H1 (cell line): ENCODE results near the gene PTGES2. TPM values are rescaled to one million over a fixed set of nuclear protein-coding genes. Genes with fewer than 3 reads are reported as not detected.

Experiments
- CTCF ChIA-PET: fragments of 300-600 bp; sonication (Branson Sonifier 250); formaldehyde crosslinking; loops from one replicate; lab custom pipeline; 2021; ENCODE audit not compliant: partially characterized antibody; lab: Charles Lee
- POLR2A ChIA-PET: fragments of 300-600 bp; sonication (Branson Sonifier 250); formaldehyde crosslinking; loops from one replicate; lab custom pipeline; 2021; ENCODE audit warnings: inconsistent platforms; ENCODE audit not compliant: partially characterized antibody; lab: Charles Lee
- DNase-seq, 2 experiments: peaks; one replicate each; pipeline versions ENCODE4 v3.0.0 to v3.0.0-alpha.2; 2010 to 2022; ENCODE audit warnings: low spot score in 2 of 2, low read depth in 1 of 2, mixed read lengths in 1 of 2
- FAIRE-seq: peaks from 2 replicates; lab custom pipeline; 2011; peaks lifted over from hg19 to GRCh38; lab: Jason Lieb, UNC
- H2AFZ ChIP-seq: 2 replicates; pipeline ENCODE4 v1.8.1; 2012; ENCODE audit warnings: low read length, inconsistent platforms
- H2AK5ac ChIP-seq: 2 replicates; pipeline ENCODE4 v1.6.1; 2013; ENCODE audit warnings: low read depth, low read length
- H2BK120ac ChIP-seq: replicated peaks from 2 replicates; pipeline ENCODE3; 2013; ENCODE audit warnings: low read depth, low read length, inconsistent platforms
- H2BK12ac ChIP-seq: 2 replicates; pipeline ENCODE4 v1.6.1; 2013; ENCODE audit warnings: low read depth, low read length
- H2BK15ac ChIP-seq: 2 replicates; pipeline ENCODE4 v1.6.1; 2013; ENCODE audit warnings: low read length
- H2BK20ac ChIP-seq: 2 replicates; pipeline ENCODE4 v1.6.1; 2013; ENCODE audit warnings: low read length
- H2BK5ac ChIP-seq: 2 replicates; pipeline ENCODE4 v1.6.1; 2013; ENCODE audit warnings: low read depth, low read length
- H3K14ac ChIP-seq: 2 replicates; pipeline ENCODE4 v1.6.1; 2013; ENCODE audit warnings: inconsistent platforms; ENCODE audit not compliant: insufficient read length
- H3K18ac ChIP-seq: 2 replicates; pipeline ENCODE4 v1.6.1; 2013; ENCODE audit warnings: low read length; ENCODE audit errors: extremely low read depth
- H3K23ac ChIP-seq: 2 replicates; pipeline ENCODE4 v1.6.1; 2013; ENCODE audit warnings: inconsistent platforms; ENCODE audit not compliant: insufficient read length
- H3K23me2 ChIP-seq: 2 replicates; pipeline ENCODE4 v1.6.1; 2013; ENCODE audit warnings: low read depth, low read length
- H3K27ac ChIP-seq: 2 replicates; pipeline ENCODE4 v1.6.1; 2011; ENCODE audit warnings: low read depth, low read length, inconsistent platforms
- H3K27me3 ChIP-seq, 4 experiments: replicated peaks in 1 of 4; 1 replicate in 1 of 4; 2 replicates in 3 of 4; pipeline versions ENCODE4 v1.6.1 to v1.8.1; 2011 to 2013; ENCODE audit warnings: low read length in 3 of 4, mild to moderate bottlenecking in 3 of 4, inconsistent platforms in 2 of 4, mixed read lengths in 2 of 4, moderate library complexity in 1 of 4; ENCODE audit not compliant: control insufficient read depth in 3 of 4, insufficient read depth in 3 of 4; ENCODE audit errors: extremely low read depth in 1 of 4
- H3K36me3 ChIP-seq, 4 experiments: 2 replicates each; pipeline versions ENCODE4 v1.6.1 to v1.8.1; 2011 to 2013; ENCODE audit warnings: mild to moderate bottlenecking in 4 of 4, low read length in 3 of 4, moderate library complexity in 2 of 4, control low read depth in 1 of 4, inconsistent platforms in 1 of 4; ENCODE audit not compliant: insufficient read depth in 4 of 4, control insufficient read depth in 2 of 4
- H3K4ac ChIP-seq: replicated peaks from 2 replicates; pipeline ENCODE3; 2013; ENCODE audit warnings: low read length, low read depth, mixed read lengths, inconsistent platforms; ENCODE audit not compliant: insufficient read length
- H3K4me1 ChIP-seq, 4 experiments: replicated peaks in 1 of 4; 1 replicate in 1 of 4; 2 replicates in 3 of 4; pipeline versions ENCODE4 v1.6.1 to v1.8.1; 2011 to 2013; ENCODE audit warnings: low read length in 3 of 4, inconsistent platforms in 2 of 4, mixed read lengths in 1 of 4; ENCODE audit not compliant: insufficient read depth in 4 of 4, control insufficient read depth in 3 of 4
- H3K4me2 ChIP-seq, 2 experiments: 2 replicates each; pipeline versions ENCODE4 v1.6.1 to v1.8.1; 2011 to 2013; ENCODE audit warnings: low read depth in 2 of 2, low read length in 2 of 2, control low read depth in 1 of 2, inconsistent platforms in 1 of 2, mild to moderate bottlenecking in 1 of 2; ENCODE audit not compliant: insufficient read depth in 1 of 2
- H3K4me3 ChIP-seq, 4 experiments: fragments of 200-600, 300-600 bp in 1 of 4; sonication (generic), shearing (Covaris generic), sonication (Bioruptor Twin) in 1 of 4; 2 replicates each; pipeline versions ENCODE4 v1.5.1 to v1.8.1; 2011 to 2016; ENCODE audit warnings: low read length in 4 of 4, low read depth in 3 of 4, control low read depth in 2 of 4, inconsistent platforms in 2 of 4, mild to moderate bottlenecking in 2 of 4, mixed read lengths in 1 of 4, moderate library complexity in 1 of 4; ENCODE audit not compliant: insufficient read depth in 2 of 4; ENCODE audit errors: extremely low read depth in 1 of 4
- H3K56ac ChIP-seq: replicated peaks from 2 replicates; pipeline ENCODE3; 2013; ENCODE audit warnings: low read depth, mild to moderate bottlenecking, mixed read lengths, low read length, inconsistent platforms; ENCODE audit not compliant: insufficient read length
- H3K79me1 ChIP-seq: 2 replicates; pipeline ENCODE4 v1.6.1; 2013; ENCODE audit warnings: low read depth, low read length, control low read depth
- H3K79me2 ChIP-seq, 2 experiments: 2 replicates each; pipeline versions ENCODE4 v1.6.1 to v1.8.1; 2012 to 2013; ENCODE audit warnings: low read length in 2 of 2, mild to moderate bottlenecking in 2 of 2, inconsistent platforms in 1 of 2; ENCODE audit not compliant: insufficient read depth in 2 of 2, control insufficient read depth in 1 of 2
- H3K9ac ChIP-seq, 4 experiments: replicated peaks in 1 of 4; 1 replicate in 1 of 4; 2 replicates in 3 of 4; pipeline versions ENCODE4 v1.6.1 to v1.8.1; 2011 to 2013; ENCODE audit warnings: low read depth in 3 of 4, low read length in 3 of 4, control low read depth in 2 of 4, mild to moderate bottlenecking in 2 of 4, moderate library complexity in 2 of 4, inconsistent platforms in 1 of 4; ENCODE audit errors: extremely low read depth in 1 of 4
- H3K9me3 ChIP-seq, 2 experiments: 2 replicates each; pipeline versions ENCODE4 v1.6.1 to v1.8.1; 2012 to 2013; ENCODE audit warnings: mild to moderate bottlenecking in 2 of 2, moderate library complexity in 2 of 2, control low read depth in 1 of 2, inconsistent platforms in 1 of 2, low read depth in 1 of 2, low read length in 1 of 2, mixed read lengths in 1 of 2; ENCODE audit not compliant: insufficient read depth in 2 of 2
- H4K20me1 ChIP-seq, 2 experiments: replicated peaks in 1 of 2; 2 replicates each; pipeline versions ENCODE3 to v1.8.1; 2011 to 2013; ENCODE audit warnings: inconsistent platforms in 2 of 2, low read length in 2 of 2, mild to moderate bottlenecking in 1 of 2; ENCODE audit not compliant: insufficient read depth in 2 of 2, control insufficient read depth in 1 of 2
- H4K5ac ChIP-seq: 2 replicates; pipeline ENCODE4 v1.6.1; 2013; ENCODE audit warnings: low read length, low read depth, mixed read lengths, inconsistent platforms; ENCODE audit not compliant: insufficient read length
- H4K8ac ChIP-seq: 2 replicates; pipeline ENCODE4 v1.8.0; 2013; ENCODE audit warnings: mild to moderate bottlenecking, moderate library complexity, low read length, inconsistent platforms; ENCODE audit not compliant: insufficient read depth; ENCODE audit errors: extremely low read depth
- H4K91ac ChIP-seq: replicated peaks from 2 replicates; pipeline ENCODE3; 2013; ENCODE audit warnings: low read length, mixed read lengths, inconsistent platforms; ENCODE audit not compliant: insufficient read length
- BCL11A ChIP-seq, 2 experiments: IDR thresholded peaks; one replicate each; pipeline ENCODE4 v1.6.1; 2011; ENCODE audit warnings: low read depth in 2 of 2, low read length in 2 of 2, mild to moderate bottlenecking in 2 of 2
- CBX5 ChIP-seq: fragments of 300-800, 300-1000 bp; sonication (generic); IDR thresholded peaks from 2 replicates; pipeline ENCODE4 v1.7.1; 2016; ENCODE audit warnings: antibody characterized with exemption, low read length, low read depth
- CHD1 ChIP-seq: IDR thresholded peaks from 2 replicates; pipeline ENCODE4 v1.6.1; 2012; ENCODE audit warnings: low read depth, low read length, improper control_type of control experiment
- CREB1 ChIP-seq: IDR thresholded peaks from 2 replicates; pipeline ENCODE4 v1.6.1; 2012; ENCODE audit warnings: inconsistent platforms
- EGR1 ChIP-seq: IDR thresholded peaks from 2 replicates; pipeline ENCODE4 v1.6.1; 2011; ENCODE audit warnings: low read depth, low read length, borderline replicate concordance
- HDAC2 ChIP-seq, 2 experiments: fragments of 300-600 bp in 1 of 2; sonication (generic) in 1 of 2; IDR thresholded peaks; 2 replicates each; pipeline ENCODE4 v1.6.1; 2011 to 2012; ENCODE audit warnings: low read depth in 2 of 2, low read length in 2 of 2, mild to moderate bottlenecking in 2 of 2, moderate library complexity in 2 of 2, borderline replicate concordance in 1 of 2, inconsistent platforms in 1 of 2
- HDAC6 ChIP-seq: IDR thresholded peaks from one replicate; pipeline ENCODE4 v1.7.1; 2012; ENCODE audit warnings: low read depth, mild to moderate bottlenecking, inconsistent platforms, low read length, moderate library complexity
- POU5F1 ChIP-seq: IDR thresholded peaks from 2 replicates; pipeline ENCODE4 v1.6.1; 2011; ENCODE audit warnings: low read depth, mild to moderate bottlenecking, low read length, moderate library complexity
- SIN3A ChIP-seq, 2 experiments: IDR thresholded peaks in 1 of 2; conservative IDR thresholded peaks in 1 of 2; 2 replicates each; pipeline ENCODE4 v1.6.1; 2011 to 2012; ENCODE audit warnings: low read length in 2 of 2, improper control_type of control experiment in 1 of 2, low read depth in 1 of 2, mild to moderate bottlenecking in 1 of 2
- ZNF274 ChIP-seq: IDR thresholded peaks from 2 replicates; pipeline ENCODE4 v1.7.0; 2012; ENCODE audit warnings: low read length, borderline replicate concordance; ENCODE audit errors: extremely low read depth
- WGBS, 2 experiments: shearing (Covaris generic) in 1 of 2; methylation state at CpG; one replicate each; pipeline versions ENCODE4 v1.1.6 to v1.1.7; 2013 to 2015; ENCODE audit warnings: low lambda C conversion rate in 2 of 2, mixed read lengths in 2 of 2, inconsistent platforms in 1 of 2, low coverage in 1 of 2, missing lambda C conversion rate in 1 of 2; ENCODE audit not compliant: insufficient replicate concordance in 2 of 2, insufficient coverage in 1 of 2, insufficient read length in 1 of 2; ENCODE audit errors: extremely low coverage in 1 of 2, missing lambda C conversion rate in 1 of 2; 5-methylcytosine and 5-hydroxymethylcytosine counted together
- polyA plus RNA-seq, 7 experiments: library from polyadenylated mRNA; depleted of rRNA in 3 of 7; stranded (reverse) in 5 of 7; unstranded in 2 of 7; fragments of >200 nt in 5 of 7; fragments of 200-250 nt in 2 of 7; gene quantifications; 1 replicate in 5 of 7; 2 replicates in 1 of 7; 4 replicates in 1 of 7; pipeline versions ENCODE4 v1.2.1 to v1.2.3, GENCODE V29; 2011 to 2013; ENCODE audit warnings: missing spikeins in 2 of 7, mixed read lengths in 2 of 7
- total RNA-seq: library from RNA; stranded (reverse); fragmentation: NEBNext Ultra II Directional; extraction: Animal tissue kit (Norgen Biotek cat#: 25700); gene quantifications from 2 replicates; pipeline ENCODE4 v1.2.1, GENCODE V29; 2021

PTGES2 gene
- total and polyA plus RNA-seq, 2 of the 8 experiments (the other 6 are each of a cell fraction or from before 2014, with no cell fraction given), result 80.7 to 81.2 TPM

GRCh38 chr9:128127990-128128835, 684 bp upstream of the PTGES2 start:
- Histone ChIP-seq H3K4me2 (peak overlapping the region; percentile 82 to 91), H3K79me1 (peaks cover 4% of the 10 kb centered on the region; the same call in 1 of the 2 replicates), H3K4me3 (peak overlapping the region; percentile 86 to 96 (median 89)), H3K56ac (peak overlapping the region; percentile 97), H3K14ac (no peak overlapping the region), H2BK5ac (peak overlapping the region; percentile 88), H3K9me3 (peaks cover 0 to 4% of the 10 kb centered on the region in 2 experiments; a peak in 1 of 4 replicates), H2AK5ac (no peak overlapping the region), H2AFZ (peak overlapping the region; percentile 79; the same call in 1 of the 2 replicates), H3K9ac (peak overlapping the region; percentile 69 to 85 (median 80)), H3K27ac (peak overlapping the region; percentile 95), H2BK120ac (peak overlapping the region; percentile 90), H2BK12ac (no peak overlapping the region), H3K36me3 (peaks cover 0 to 7% (median 4%) of the 10 kb centered on the region in 4 experiments; a peak in 4 of 8 replicates), H3K4ac (peak overlapping the region; percentile 85), H3K23me2 (peaks cover 6% of the 10 kb centered on the region; the same call in 1 of the 2 replicates), H2BK15ac (0 out of 2 replicates have a peak overlapping the region, but pooled peaks have one; percentile 92), H3K79me2 (peaks cover 0 to 20% of the 10 kb centered on the region in 2 experiments; a peak in 1 of 4 replicates), H3K18ac (peak overlapping the region; percentile 98), H4K5ac (peak overlapping the region; percentile 96), H4K91ac (peak overlapping the region; percentile 97), H3K23ac (no peak overlapping the region), H4K20me1 (peaks cover 0 to 11% of the 10 kb centered on the region in 2 experiments), H2BK20ac (no peak overlapping the region), H4K8ac (peak overlapping the region; percentile 99), H3K27me3 (peaks cover 0 to 8% (median 7%) of the 10 kb centered on the region in 4 experiments; a peak in 5 of 7 replicates), H3K4me1 (peaks cover 0 to 6% (median 3%) of the 10 kb centered on the region in 4 experiments; a peak in 4 of 7 replicates)
- 2% methylated on average over 61 of the region's 82 CpGs; no CpG with 5 or more reads in 1 of the 2 experiments for WGBS, 2 experiments
- no peak for FAIRE-seq
- CTCF ChIA-PET, result interaction anchor here (0.9 to 9.9 kb wide), 14 partner anchors 8 to 285 kb away, joined by 3 to 74 read pairs (median 4); partner anchors contain the start of gene LCN2
- peak in 1 of 2 experiments; percentile 92 for DNase-seq
- POLR2A ChIA-PET, result interaction anchor here (0.5 to 4.2 kb wide), 13 partner anchors 8 to 471 kb away, joined by 3 to 21 read pairs (median 4); partner anchors contain the start of gene BBLN
- no peak for TF ChIP-seq HDAC2 (IDR thresholded peaks at IDR 0.05; ENCODE audit: borderline replicate concordance in 1 of 2, low read depth in 2 of 2, low read length in 2 of 2)
- TF ChIP-seq POU5F1, result no peak
- TF ChIP-seq ZNF274, result no peak
- TF ChIP-seq CBX5, result no peak
- 0 out of 4 replicates have a peak, but pooled peaks of 1 of the 2 experiments have one; percentile 56 for TF ChIP-seq SIN3A (conservative IDR thresholded peaks at IDR 0.05 in 1 of 2, IDR thresholded peaks at IDR 0.05 in 1 of 2; ENCODE audit: low read depth in 1 of 2, low read length in 2 of 2)
- TF ChIP-seq HDAC6, result no peak
- peak; percentile 93 for TF ChIP-seq EGR1
- TF ChIP-seq CHD1, result no peak
- TF ChIP-seq CREB1, result no peak
- no peak for TF ChIP-seq BCL11A (IDR thresholded peaks at IDR 0.05; ENCODE audit: low read depth in 2 of 2, low read length in 2 of 2)
